HG03432 (cell line): ENCODE data around the gene ASB9.
A peak's percentile ranks its signal among the peaks of the same experiment; 100 is the strongest.
"Not testable (repeated sequence)": the region's sequence is repeated elsewhere in the genome, so short reads cannot be mapped to it uniquely, and the experiment has no call there.

Experiments used
- ATAC-seq: cut with Tn5 transposase; IDR thresholded peaks from one replicate; pipeline ENCODE4 v1.9.1; 2021; ENCODE audit warnings: mild to moderate bottlenecking, moderate library complexity; ENCODE audit not compliant: unreplicated experiment

Gene ASB9

DNA sequence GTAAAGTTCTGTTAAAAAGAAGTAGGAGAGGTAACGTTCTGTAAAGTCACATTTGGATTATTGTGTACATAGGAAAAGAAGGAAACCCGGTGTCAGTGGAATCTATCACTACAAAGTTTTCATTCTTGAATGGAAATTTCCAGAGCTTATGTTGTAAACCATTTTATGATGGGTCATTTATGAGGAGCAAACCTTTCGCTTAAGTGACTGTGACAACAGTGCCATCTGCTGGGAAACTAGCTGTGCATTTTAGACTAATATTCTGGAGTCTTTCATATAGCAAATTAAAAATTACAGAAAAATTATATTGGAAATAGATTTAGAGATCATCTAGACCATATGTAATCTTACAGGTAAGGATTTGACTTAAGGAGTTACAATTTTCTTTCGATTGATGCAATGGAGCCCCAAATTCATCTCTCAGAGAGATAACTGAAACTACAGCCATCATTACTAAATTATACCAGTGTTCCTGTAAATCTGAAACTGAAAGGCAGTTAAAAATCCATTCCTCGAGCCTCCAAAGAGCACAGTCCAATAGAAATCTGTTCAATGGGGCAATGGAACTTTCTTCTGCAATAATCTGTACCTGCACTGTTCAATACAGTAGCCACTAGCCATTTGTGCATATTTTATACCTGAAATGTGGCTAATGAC lies 26.9 kb downstream of the ASB9 start:
- no peak for ATAC-seq

DNA sequence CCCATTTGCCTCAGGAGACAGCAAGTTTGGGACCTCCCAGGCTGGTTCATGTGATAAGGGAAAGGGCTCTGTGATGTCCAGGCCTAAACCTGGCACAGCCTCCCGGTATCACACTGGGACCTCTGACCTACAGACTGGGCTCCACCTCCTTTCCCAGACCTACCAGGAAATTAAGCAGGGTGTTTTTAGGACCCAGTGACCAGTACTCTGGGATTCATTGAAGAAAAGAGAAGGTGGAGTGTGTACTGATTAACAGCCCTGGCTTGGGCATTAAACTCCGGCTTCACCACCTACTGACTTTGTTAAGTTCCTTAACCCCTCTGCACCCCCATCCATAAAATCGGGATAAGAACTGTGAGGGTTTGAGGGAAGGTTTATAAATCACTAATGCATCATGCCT lies 28.6 kb downstream of the ASB9 start:
- no peak for ATAC-seq

DNA sequence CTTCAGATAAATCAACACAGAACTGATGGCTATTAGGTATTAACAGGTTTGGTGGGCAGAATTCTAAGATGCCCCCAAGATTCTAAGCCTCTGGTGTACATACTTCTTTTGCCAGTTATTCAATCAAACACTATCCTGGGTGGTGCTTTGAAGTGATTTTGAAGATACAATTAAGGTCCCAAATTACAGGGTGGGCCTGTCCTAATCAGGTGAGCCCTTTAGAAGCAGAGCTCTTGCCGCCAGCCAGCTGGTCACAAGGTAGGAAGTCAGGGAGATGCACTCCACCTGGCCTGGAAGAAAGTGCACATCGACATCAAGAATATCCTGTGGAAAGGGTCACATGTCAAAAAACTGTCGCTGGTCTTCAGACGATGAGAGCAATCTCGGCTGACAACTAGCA lies 29.5 kb downstream of the ASB9 start:
- no peak for ATAC-seq

DNA sequence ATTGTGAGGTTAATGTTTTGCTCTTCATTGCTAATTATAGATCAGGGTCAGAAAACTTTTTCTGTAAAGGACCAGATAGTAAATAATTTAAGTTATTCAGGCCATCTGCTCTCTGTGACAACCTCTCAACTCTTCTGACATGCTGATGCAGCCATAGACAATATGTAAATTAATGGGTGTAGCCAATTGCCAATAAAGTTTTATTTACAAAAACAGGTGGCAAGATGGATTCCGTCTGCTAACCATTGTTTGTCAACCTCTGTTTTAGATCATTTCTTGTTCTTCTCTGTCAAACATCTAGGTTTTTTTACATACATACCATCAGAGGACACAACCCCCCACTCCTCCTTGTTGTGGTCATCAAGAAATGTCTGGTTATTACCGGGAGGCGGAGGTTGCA lies 33.7 kb downstream of the ASB9 start:
- no peak for ATAC-seq

DNA sequence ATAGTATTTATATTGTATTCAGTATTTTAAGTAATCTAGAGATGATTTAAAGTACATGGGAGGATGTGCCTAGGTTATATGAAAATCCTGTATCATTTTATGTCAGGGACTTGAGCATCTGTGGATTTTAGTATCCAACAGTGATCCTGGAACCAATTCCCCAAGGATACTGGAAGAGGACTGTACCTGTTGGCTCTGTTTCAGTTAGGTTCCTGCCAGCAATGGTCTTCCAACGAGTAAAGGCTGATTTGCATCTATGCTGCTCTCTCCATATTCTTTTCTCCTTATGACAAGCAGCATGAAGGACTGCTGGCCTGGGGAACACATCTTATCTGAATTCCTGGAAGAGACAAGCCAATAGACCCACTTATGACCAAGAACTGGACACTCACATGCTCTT lies 34.9 kb downstream of the ASB9 start:
- no peak for ATAC-seq

DNA sequence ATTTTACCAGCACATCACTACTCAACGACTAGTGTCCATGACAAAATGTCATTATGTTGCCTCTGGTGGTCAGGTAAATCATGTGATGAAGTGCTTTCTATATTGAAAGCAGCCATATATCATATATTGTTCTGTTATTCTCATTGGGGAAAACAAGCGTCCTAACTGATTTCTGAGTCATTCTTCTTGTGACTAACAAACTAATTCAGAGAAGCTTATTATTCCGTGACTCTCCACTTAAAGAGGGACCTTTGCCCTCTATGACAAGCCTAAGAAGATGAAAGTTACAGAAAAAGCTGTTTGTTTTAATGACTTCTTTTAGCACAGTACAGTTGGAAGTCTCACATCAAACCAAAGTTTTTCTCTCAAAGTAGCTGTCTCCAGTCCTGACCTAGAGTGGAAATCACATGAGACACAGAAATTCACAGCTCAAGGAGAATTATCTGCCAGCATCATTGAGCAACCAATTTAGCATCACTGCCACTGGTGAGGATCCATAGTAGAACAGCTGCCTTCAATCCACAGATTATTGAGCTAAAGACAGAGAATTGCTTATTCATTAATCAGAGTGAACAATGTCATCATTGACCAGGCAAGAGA lies 36.4 kb downstream of the ASB9 start:
- ATAC-seq: no peak

DNA sequence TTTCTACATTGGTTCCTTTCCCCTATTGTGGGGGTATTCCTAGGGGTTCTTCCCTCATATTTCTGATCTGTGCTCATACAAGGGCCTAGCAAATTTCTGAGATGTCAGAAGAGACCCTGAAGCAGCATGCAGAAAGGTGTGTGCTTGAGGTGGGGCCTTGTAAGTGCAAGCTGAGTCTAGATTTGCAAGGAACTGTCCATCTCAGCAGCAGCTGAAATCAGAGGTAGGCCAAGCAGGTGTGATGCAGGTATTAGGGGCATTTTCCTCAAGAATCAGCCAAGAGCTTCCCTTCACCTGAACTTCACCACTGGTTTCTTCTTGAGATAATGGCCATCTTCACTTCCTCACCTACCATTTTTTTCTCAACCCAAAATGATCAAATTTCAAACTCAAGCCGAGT lies 45.1 kb downstream of the ASB9 start:
- no peak for ATAC-seq

DNA sequence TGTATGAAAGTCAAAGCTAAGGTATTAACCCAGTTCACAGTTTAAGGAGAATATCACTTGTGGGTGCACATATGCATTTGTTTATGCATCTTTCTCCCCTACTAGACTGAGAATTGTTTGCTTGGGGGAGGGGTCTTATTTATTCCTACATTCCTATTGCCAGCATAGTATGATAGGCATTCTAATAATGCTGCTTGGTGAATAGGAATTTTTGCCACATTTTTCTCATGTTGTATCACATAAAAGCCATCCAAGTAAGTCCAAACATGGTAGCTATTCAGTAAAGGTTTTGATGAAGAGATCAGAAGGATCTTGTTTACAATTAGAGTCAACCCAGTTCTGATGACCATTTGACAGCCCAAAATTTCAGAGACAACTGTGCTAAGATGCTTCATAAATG lies 48.6 kb downstream of the ASB9 start:
- ATAC-seq: no peak

DNA sequence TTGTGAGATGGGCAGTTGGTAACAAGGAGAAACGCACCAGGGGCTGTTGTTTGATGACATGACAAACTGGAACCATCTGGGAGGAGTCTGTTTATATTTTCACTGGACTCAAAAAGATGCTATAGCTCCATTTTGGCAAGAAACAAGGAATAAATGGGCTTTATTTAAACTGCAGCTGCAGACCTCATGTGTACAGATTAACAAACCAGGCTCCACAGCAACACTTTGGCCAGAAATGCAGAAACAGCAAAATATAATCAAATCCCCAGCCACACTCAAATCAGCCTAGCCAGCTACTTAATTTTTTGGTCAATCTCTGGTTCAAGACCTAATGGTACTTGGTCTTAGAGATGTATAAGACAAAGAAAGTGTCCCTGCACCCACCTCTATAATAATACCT lies 52.7 kb downstream of the ASB9 start:
- no peak for ATAC-seq

DNA sequence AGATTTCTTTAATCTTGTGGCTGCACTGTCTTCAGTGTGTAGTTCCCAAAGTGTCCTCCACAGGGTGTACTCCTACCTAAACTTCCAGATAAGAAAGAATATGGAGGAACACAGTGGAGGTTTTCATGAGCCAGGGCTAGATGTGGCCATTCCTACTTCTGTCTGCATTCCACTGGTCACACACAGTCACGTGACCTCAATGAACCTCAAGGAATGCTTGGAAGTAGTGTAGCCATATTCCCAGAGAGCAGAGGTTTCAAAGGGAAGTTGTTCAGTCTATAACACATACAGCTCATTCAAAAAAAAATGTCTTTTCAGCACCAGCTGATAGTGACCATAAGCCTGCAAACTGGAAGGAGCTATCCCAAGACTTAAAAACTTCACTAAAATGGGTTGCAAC lies 53.6 kb downstream of the ASB9 start:
- no peak for ATAC-seq

DNA sequence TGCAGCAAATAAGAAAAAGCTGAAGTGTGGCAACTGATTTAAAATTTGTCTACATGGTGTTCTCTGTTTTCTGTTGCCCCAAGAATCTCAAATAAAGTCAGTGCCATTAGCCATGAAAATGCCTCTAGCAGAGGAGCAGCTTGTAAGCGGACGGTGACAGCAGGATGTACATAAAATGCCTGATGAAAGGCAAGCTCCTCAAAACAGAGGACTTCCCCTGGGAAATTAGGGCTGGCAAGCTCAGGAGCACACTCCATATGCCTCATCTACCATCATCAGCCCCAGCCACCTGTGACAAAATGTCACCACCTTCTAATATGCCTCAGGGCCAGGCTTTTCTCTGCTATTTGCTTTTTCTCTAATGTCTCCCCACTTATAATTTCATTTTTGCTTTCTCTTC lies 54.5 kb downstream of the ASB9 start:
- ATAC-seq: no peak

DNA sequence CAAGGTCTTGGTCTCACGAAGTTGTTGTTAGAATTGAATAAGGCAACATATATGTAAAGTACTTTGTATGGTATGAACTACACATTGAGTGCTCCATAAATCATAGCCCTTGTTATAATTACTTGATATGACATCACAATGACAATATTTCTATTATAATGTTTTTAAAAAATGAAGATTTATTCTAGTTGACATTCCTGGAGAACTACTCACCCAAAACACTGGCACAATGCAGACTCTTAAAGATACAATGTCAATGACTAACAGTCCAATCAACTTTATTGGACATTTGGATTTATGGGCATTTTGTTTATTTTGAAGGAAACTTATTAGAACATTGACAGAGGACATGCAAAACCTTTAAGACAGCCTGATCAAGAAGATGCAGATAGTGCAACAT lies 55.3 kb downstream of the ASB9 start:
- no peak for ATAC-seq

DNA sequence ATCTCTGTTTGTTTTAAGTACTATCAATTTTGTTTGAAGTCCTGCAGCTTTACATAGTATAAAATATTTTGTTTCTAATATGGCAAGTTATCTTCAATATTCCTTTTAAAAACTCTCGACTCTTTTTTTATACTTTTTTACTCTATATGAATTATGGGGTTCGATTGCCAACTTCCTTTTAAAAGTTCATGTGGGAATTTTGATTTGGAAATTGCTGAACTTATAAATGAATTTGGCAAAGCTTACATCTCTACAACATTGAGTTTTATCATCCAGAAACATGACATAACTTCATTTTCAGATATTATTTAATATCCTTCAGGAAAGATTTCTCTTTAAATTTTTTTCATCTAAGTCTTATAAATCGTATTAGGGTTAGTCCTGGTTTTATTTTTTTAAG lies 60.8 kb downstream of the ASB9 start:
- no peak for ATAC-seq

DNA sequence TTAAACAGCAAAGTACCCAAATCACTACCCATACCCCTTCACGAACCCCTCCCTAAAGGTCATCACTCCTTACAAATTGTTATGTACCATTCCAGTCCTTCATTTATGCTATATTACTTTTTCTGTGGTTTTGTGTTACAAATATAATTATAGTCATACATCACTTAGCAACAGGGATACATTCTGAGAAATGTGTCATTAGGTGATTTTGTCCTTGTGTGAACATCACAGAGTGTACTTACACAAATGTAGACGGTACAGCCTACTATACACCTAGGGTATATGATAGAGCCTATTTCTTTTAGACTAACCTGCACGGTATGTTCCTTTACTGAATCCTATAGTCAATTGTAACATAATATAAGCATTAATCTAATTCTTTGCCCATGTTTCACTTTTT lies 61.9 kb downstream of the ASB9 start:
- ATAC-seq: no peak

DNA sequence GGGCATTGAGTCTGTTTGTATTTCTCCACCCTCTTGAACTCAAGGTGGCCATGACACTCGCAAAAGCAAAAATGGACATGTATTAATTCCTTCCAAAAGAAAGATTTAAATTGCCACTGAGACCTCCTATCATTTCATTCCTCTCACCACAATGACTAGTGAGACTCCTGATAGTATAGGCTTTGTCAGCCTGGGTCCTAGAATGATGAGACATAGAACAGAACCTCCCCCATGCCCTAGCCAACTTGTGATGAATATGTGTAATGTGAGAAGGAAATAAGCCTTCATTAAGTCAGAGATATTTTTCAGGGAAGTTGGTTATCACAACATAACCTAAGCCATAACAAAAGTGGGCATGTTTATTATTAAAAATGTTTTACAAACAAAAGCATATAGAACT lies 62.5 kb downstream of the ASB9 start:
- ATAC-seq: no peak

DNA sequence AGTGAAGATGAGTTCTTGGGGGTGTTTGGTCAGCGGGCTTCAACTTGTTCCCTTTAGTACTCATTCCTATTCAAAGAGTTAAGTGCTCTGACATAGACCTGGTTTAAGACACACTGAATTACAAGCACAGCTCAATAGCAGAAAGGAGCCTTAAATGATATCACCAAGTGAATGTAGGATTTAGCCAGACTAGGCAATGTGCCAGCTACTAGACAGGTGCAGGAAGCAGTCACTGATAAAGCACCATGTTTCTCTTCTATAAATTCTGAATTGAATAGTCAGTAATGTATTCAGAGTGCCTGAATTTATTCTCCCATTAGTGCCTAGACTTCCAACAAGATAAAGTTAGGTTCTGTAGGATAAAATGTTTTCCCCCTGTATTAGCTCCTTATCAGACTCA lies 63.6 kb downstream of the ASB9 start:
- ATAC-seq: no peak

DNA sequence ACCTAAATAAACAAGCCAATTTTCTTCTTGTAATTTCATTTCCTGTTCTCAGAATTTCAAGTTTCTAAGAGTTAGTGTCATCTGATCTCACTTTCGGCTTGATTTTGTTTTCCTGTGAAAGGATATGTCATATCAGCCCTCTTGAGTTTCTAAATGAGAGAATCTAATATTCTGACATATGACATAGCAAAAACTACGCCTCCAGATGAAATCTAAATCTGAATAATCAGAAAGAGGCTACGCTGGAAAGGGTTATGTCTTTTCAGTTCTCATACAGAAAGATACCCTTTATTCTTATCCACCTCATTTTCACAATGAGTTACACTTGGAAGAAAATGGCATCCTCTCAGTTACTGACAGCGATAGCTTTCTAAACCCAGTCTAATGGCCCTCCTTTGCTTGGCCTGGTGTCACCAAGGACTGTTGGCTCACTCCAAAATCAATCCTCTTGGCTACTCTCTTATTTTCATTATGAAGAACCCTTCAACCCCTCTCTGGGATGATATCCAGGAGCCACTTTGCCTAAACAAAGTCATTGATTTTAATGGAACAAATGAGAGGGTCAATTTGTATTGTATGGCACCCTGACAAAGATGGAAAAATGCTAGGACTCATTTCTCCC lies 65.6 kb downstream of the ASB9 start:
- peak; percentile 84 for ATAC-seq

DNA sequence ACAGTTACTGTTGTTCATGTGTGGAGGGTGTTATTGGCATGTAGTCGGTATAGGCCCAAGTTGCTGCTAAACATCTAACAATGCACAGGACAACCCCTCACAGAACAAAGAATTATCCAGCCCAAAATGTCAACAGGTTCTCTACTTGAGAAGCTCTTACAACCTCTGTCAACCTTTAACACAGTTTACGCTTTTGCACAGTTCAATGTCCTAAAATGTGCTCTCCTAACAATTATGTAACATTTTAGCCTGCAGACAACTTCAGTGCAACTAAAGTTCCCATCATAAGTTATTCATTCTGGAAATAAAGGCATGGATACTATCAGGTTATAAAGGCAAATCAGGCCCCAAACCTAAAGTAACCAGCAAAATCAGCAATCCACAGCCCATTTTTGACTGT lies 66.2 kb downstream of the ASB9 start:
- ATAC-seq: no peak

DNA sequence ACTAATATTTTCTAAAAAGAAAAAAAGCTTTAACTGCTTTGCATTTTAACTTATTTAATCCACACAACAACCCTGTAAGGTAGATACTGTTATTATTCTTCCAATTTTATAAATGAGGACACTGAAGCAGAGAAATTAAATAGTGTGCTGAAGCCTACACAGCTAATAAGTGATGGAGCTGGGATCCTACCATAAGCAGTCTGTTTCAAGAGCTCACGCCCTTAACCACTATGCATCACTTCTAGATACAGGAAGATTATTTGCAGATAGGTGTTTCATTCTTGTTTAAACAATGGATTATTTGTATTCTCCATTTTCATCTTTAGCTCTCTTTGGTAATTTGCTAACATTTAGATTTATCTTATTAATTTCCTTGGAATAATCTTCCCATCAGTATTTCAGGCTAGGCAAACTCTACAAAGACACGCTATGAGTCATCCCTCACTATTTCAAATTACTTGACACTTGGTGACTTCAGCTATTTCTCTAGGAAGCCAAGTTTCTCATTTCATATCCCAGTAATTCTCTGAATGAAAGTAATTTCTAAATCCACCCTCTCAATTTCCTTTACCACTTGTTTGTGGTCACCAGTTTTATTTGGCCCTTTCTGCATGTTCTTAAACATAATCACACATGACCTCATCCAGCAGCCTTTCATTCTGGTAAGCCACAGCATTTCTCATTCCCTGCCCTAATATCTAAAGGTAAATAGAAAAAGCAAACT lies 67.3 kb downstream of the ASB9 start:
- ATAC-seq: peak; percentile 52

DNA sequence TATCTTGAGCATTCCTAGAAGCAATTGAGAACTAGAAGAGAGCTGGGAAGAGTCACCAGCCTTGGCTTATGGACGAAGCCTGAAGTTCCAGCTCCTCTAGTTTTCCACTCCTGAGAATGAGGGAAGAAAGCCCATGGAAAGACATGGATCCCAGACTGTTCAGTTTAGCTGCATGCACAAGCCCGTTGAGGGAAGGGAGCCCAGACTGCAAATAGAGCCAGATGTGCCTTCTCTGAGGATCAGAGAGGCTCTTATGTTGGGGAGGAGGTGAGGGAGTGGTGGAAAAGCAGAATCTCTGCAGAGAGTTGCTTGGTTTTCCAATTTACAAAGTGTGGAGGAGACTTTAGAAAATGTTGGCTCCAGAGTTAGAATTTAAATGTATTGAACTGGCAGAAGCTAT lies 69.0 kb downstream of the ASB9 start:
- ATAC-seq: no peak

DNA sequence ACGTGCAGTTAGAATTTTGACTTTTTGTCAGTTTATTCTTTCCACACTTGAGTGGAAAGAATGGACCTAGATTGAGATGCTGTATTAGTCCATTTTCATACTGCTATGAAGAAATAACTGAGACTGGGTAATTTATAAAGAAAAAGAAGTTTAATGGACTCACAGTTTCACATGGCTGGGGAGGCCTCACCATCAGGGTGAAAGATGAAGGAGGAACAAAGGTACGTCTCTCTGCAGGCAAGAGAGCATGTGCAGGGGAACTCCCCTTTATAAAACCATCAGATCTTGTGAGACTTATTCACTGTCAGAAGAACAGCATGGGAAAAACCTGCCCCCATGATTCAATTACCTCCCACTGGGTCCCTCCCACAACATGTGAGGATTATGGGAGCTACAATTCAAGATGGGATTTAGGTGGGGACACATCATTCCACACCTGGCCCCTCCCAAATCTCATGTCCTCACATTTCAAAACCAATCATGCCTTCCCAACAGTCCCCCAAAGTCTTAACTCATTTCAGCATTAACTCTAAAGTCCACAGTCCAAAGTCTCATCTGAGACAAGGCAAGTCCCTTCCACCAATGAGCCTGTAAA lies 71.2 kb downstream of the ASB9 start:
- ATAC-seq: not testable (repeated sequence)

DNA sequence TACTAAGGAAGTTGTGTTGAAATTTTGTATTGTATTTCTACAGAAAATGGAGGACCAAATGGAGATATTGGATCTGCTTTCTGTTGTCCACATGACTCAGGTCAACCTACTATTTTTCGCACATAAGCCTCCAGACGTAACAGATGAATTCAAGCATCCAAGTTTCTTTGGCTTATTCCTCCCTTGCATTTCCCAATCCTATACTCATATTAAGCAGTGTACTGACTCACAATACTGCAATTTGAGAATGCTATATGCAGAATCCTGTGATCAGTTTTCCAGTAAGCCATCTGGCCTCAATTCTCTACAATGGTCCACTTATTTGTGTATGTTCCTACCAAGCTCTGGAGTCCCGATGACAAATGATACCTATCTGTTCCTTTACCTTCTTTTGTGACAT lies 75.7 kb downstream of the ASB9 start:
- ATAC-seq: no peak
